K562 (cell line): ENCODE data around the gene NRDE2. TPM values are rescaled to one million over a fixed set of nuclear protein-coding genes. Genes with fewer than 3 reads are reported as not detected.

ENCODE experiments used
- GTF2A2 ChIP-seq: IDR thresholded peaks from 2 replicates; pipeline ENCODE4 v1.6.1; 2016; ENCODE audit warnings: mild to moderate bottlenecking, missing genetic modification characterization, missing compliant biosample characterization
- HOXB6 ChIP-seq: fragments of 250-450 bp; sonication (Bioruptor Pico); IDR thresholded peaks from 2 replicates; pipeline ENCODE4 v1.5.1; 2022; ENCODE audit warnings: mild to moderate bottlenecking, borderline replicate concordance
- KDM1A ChIP-seq, 2 experiments: fragments of 450-650 bp; IDR thresholded peaks; 2 replicates each; pipeline ENCODE4 v1.6.1; 2016; ENCODE audit warnings: mild to moderate bottlenecking in 2 of 2
- MAFF ChIP-seq: IDR thresholded peaks from 2 replicates; pipeline ENCODE4 v1.6.1; 2012; ENCODE audit warnings: low read length, improper control_type of control experiment
- MGA ChIP-seq: fragments of 450-650 bp; IDR thresholded peaks from 2 replicates; pipeline ENCODE4 v1.6.1; 2016; ENCODE audit warnings: mild to moderate bottlenecking, moderate library complexity
- MTA3 ChIP-seq: fragments of 450-650 bp; formaldehyde crosslinking; IDR thresholded peaks from 2 replicates; pipeline ENCODE4 v1.6.1; 2017; ENCODE audit warnings: mild to moderate bottlenecking, borderline replicate concordance
- PYGO2 ChIP-seq: fragments of 450-650 bp; IDR thresholded peaks from 2 replicates; pipeline ENCODE4 v1.6.1; 2016; ENCODE audit warnings: mild to moderate bottlenecking, missing genetic modification characterization, moderate library complexity, missing compliant biosample characterization
- RUNX1 ChIP-seq: sonication (generic); IDR thresholded peaks from 2 replicates; pipeline ENCODE4 v1.6.1; 2016; ENCODE audit warnings: antibody characterized with exemption, low read depth
- SAFB2 ChIP-seq: fragments of 200-400 bp; formaldehyde crosslinking; IDR thresholded peaks from 2 replicates; pipeline ENCODE4 v1.6.1; 2018; ENCODE audit warnings: borderline replicate concordance, low read length, low read depth, moderate library complexity; ENCODE audit not compliant: severe bottlenecking
- SRF ChIP-seq, 2 experiments: fragments of 250-450, 450-650 bp in 1 of 2; sonication (Bioruptor Pico) in 1 of 2; sonication (generic) in 1 of 2; formaldehyde crosslinking; IDR thresholded peaks; 2 replicates each; pipeline versions ENCODE4 v1.5.0 to v1.5.1; 2020 to 2022; ENCODE audit warnings: mild to moderate bottlenecking in 1 of 2, missing genetic modification reagents in 1 of 2
- TAF1 ChIP-seq: IDR thresholded peaks from 2 replicates; pipeline ENCODE4 v1.6.1; 2011; ENCODE audit warnings: mild to moderate bottlenecking, low read length, moderate library complexity; ENCODE audit not compliant: insufficient read depth, control insufficient read depth, severe bottlenecking; ENCODE audit errors: extremely low read depth
- ZFP91 ChIP-seq: sonication (generic); formaldehyde crosslinking; IDR thresholded peaks from 2 replicates; pipeline ENCODE4 v1.8.0; 2022; ENCODE audit warnings: mild to moderate bottlenecking, missing genetic modification reagents
- polyA plus RNA-seq, 8 experiments: library from polyadenylated mRNA; depleted of rRNA in 4 of 8; stranded (reverse) in 5 of 8; unstranded in 3 of 8; fragments of >200 nt; fragmentation: Nextera tagmentation in 2 of 8; fragmentation: Illumina TruSeq in 1 of 8; extraction: Ambion mirVana in 2 of 8; extraction: Trizol in 1 of 8; gene quantifications; 2 replicates each; pipeline versions ENCODE4 v1.2.1 to v1.2.3, GENCODE V29; 2011 to 2014; ENCODE audit warnings: inconsistent platforms in 1 of 8, missing spikeins in 1 of 8
- total RNA-seq, 7 experiments: library from RNA; depleted of rRNA in 6 of 7; stranded (reverse); fragments of >200 nt in 6 of 7; fragmentation: Illumina TruSeq in 2 of 7; extraction: Trizol in 2 of 7; gene quantifications; 2 replicates each; pipeline versions ENCODE4 v1.2.1 to v1.2.3, GENCODE V29; 2011 to 2021; ENCODE audit warnings: low replicate concordance in 1 of 7
- TF ChIP-seq, protein P1 (sequence below): fragments of 200-800 bp; sonication (Bioruptor generic); IDR thresholded peaks from 2 replicates; pipeline ENCODE4 v1.6.1; 2017; ENCODE audit warnings: missing genetic modification characterization, missing compliant biosample characterization

NRDE2 gene
- total and polyA plus RNA-seq, 9 of the 15 experiments (the other 6 are each of a cell fraction or from before 2014, with no cell fraction given), result 3.3 to 15.0 (median 8.4) TPM

GRCh38 chr14:90275458-90275814 is 56.3 kb downstream of the NRDE2 start (continued):
- TF ChIP-seq MGA (no peak), TAF1 (no peak), HOXB6 (CRISPR knock-in tag) (no peak), SAFB2 (no peak), PYGO2 (no peak), GTF2A2 (tag) (no peak), SRF (CRISPR knock-in tag; IDR thresholded peaks at IDR 0.05) (no peak), RUNX1 (no peak), KDM1A (IDR thresholded peaks at IDR 0.05) (no peak), ZFP91 (CRISPR knock-in tag) (no peak), MTA3 (no peak), MAFF (no peak)
- TF ChIP-seq, protein P1, sequence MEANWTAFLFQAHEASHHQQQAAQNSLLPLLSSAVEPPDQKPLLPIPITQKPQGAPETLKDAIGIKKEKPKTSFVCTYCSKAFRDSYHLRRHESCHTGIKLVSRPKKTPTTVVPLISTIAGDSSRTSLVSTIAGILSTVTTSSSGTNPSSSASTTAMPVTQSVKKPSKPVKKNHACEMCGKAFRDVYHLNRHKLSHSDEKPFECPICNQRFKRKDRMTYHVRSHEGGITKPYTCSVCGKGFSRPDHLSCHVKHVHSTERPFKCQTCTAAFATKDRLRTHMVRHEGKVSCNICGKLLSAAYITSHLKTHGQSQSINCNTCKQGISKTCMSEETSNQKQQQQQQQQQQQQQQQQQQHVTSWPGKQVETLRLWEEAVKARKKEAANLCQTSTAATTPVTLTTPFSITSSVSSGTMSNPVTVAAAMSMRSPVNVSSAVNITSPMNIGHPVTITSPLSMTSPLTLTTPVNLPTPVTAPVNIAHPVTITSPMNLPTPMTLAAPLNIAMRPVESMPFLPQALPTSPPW (CRISPR knock-in tag), result no peak
